ENCODE results near the gene CAD. TPM values are rescaled to one million over a fixed set of nuclear protein-coding genes. Genes with fewer than 3 reads are reported as not detected.

CAD gene
- polyA plus RNA-seq, 1 donor from 2014 or later, result 14.2 TPM

DNA sequence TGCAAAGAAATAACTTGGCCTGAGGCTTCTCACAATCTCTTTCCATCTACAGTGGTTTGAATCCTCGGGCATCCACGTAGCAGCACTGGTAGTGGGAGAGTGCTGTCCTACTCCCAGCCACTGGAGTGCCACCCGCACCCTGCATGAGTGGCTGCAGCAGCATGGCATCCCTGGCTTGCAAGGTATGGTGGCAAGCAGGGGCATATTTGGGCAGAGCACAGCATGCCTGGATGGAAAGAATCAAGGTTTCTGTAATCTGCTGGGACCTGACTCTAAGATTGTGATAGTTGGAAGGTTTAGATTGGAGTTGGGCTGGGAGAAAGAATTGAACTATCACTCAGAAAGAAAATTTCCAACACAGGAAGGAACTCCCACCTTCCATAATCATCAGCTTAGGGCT lies 4.0 kb downstream of the CAD start:
- no peak overlapping the region for H3K4me3 ChIP-seq (ENCODE audit: low read length)
- no peaks in the 10 kb centered on the region for H3K9me3 ChIP-seq (ENCODE audit: low read length)
- TF ChIP-seq EZH2 (IDR thresholded peaks at IDR 0.05; ENCODE audit: borderline replicate concordance, insufficient read depth, low read length, poor library complexity, severe bottlenecking) (no peak), MXI1 (conservative IDR thresholded peaks at IDR 0.05; ENCODE audit: poor library complexity, severe bottlenecking) (no peak), SMC3 (conservative IDR thresholded peaks at IDR 0.05; ENCODE audit: poor library complexity) (no peak), TAF1 (IDR thresholded peaks at IDR 0.05; ENCODE audit: low read depth) (no peak), EP300 (conservative IDR thresholded peaks at IDR 0.05; ENCODE audit: poor library complexity, severe bottlenecking) (no peak)
- TF ChIP-seq, protein P1, sequence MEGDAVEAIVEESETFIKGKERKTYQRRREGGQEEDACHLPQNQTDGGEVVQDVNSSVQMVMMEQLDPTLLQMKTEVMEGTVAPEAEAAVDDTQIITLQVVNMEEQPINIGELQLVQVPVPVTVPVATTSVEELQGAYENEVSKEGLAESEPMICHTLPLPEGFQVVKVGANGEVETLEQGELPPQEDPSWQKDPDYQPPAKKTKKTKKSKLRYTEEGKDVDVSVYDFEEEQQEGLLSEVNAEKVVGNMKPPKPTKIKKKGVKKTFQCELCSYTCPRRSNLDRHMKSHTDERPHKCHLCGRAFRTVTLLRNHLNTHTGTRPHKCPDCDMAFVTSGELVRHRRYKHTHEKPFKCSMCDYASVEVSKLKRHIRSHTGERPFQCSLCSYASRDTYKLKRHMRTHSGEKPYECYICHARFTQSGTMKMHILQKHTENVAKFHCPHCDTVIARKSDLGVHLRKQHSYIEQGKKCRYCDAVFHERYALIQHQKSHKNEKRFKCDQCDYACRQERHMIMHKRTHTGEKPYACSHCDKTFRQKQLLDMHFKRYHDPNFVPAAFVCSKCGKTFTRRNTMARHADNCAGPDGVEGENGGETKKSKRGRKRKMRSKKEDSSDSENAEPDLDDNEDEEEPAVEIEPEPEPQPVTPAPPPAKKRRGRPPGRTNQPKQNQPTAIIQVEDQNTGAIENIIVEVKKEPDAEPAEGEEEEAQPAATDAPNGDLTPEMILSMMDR (IDR thresholded peaks at IDR 0.05; ENCODE audit: poor library complexity, severe bottlenecking), result no peak
- TF ChIP-seq, protein P2, sequence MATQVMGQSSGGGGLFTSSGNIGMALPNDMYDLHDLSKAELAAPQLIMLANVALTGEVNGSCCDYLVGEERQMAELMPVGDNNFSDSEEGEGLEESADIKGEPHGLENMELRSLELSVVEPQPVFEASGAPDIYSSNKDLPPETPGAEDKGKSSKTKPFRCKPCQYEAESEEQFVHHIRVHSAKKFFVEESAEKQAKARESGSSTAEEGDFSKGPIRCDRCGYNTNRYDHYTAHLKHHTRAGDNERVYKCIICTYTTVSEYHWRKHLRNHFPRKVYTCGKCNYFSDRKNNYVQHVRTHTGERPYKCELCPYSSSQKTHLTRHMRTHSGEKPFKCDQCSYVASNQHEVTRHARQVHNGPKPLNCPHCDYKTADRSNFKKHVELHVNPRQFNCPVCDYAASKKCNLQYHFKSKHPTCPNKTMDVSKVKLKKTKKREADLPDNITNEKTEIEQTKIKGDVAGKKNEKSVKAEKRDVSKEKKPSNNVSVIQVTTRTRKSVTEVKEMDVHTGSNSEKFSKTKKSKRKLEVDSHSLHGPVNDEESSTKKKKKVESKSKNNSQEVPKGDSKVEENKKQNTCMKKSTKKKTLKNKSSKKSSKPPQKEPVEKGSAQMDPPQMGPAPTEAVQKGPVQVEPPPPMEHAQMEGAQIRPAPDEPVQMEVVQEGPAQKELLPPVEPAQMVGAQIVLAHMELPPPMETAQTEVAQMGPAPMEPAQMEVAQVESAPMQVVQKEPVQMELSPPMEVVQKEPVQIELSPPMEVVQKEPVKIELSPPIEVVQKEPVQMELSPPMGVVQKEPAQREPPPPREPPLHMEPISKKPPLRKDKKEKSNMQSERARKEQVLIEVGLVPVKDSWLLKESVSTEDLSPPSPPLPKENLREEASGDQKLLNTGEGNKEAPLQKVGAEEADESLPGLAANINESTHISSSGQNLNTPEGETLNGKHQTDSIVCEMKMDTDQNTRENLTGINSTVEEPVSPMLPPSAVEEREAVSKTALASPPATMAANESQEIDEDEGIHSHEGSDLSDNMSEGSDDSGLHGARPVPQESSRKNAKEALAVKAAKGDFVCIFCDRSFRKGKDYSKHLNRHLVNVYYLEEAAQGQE (IDR thresholded peaks at IDR 0.05; ENCODE audit: borderline replicate concordance), result no peak
- H3K27me3 ChIP-seq (ENCODE audit: insufficient read depth, low read depth, low read length), result no peaks in the 10 kb centered on the region
- no peak overlapping the region for H3K9ac ChIP-seq (ENCODE audit: low read length)
- H3F3A ChIP-seq (ENCODE audit: insufficient read depth, low read length, poor library complexity, severe bottlenecking), result no peaks in the 10 kb centered on the region
- H4K20me1 ChIP-seq (ENCODE audit: insufficient read depth), result no peaks in the 10 kb centered on the region
- no peaks in the 10 kb centered on the region for H3K36me3 ChIP-seq (ENCODE audit: insufficient read depth, low read length)
- H3K79me2 ChIP-seq (replicated peaks; ENCODE audit: insufficient read depth, low read length), result no peaks in the 10 kb centered on the region
- no peak overlapping the region for H3K27ac ChIP-seq (ENCODE audit: low read length)
- H3K4me2 ChIP-seq (ENCODE audit: low read length), result no peak overlapping the region
- H3K9me2 ChIP-seq (ENCODE audit: insufficient read depth, low read length), result no peaks in the 10 kb centered on the region
- H2AFZ ChIP-seq (ENCODE audit: low read depth, low read length), result no peak overlapping the region

DNA sequence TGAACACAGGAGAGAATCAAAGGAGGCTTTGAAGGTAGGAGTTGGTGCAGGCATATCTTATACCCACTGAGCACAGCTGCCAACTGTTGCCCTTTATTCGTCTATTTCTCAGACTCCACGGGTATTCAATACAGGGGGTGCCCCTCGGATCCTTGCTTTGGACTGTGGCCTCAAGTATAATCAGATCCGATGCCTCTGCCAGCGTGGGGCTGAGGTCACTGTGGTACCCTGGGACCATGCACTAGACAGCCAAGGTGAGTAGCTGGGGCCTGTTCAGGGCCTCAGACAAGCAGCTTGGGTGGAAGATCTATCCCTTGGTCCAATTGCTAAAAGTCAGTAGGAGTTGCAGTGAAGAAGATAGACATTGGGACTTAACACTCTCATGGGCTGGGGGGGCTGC lies 5.2 kb downstream of the CAD start:
- TF ChIP-seq SMC3 (conservative IDR thresholded peaks at IDR 0.05; ENCODE audit: poor library complexity) (no peak), EP300 (conservative IDR thresholded peaks at IDR 0.05; ENCODE audit: poor library complexity, severe bottlenecking) (no peak), MXI1 (conservative IDR thresholded peaks at IDR 0.05; ENCODE audit: poor library complexity, severe bottlenecking) (no peak), EZH2 (IDR thresholded peaks at IDR 0.05; ENCODE audit: borderline replicate concordance, insufficient read depth, low read length, poor library complexity, severe bottlenecking) (no peak), POLR2AphosphoS5 (IDR thresholded peaks at IDR 0.05) (no peak), TAF1 (IDR thresholded peaks at IDR 0.05; ENCODE audit: low read depth) (no peak), RAD21 (conservative IDR thresholded peaks at IDR 0.05) (no peak)
- TF ChIP-seq, protein P1 (IDR thresholded peaks at IDR 0.05; ENCODE audit: poor library complexity, severe bottlenecking), result no peak
- TF ChIP-seq, protein P2 (IDR thresholded peaks at IDR 0.05; ENCODE audit: borderline replicate concordance), result no peak
- no peak overlapping the region for H3K27ac ChIP-seq (ENCODE audit: low read length)
- no peaks in the 10 kb centered on the region for H3K9me3 ChIP-seq (ENCODE audit: low read length)
- H2AFZ ChIP-seq (ENCODE audit: low read depth, low read length), result no peak overlapping the region
- H3K9ac ChIP-seq (ENCODE audit: low read length), result no peak overlapping the region
- H3K9me2 ChIP-seq (ENCODE audit: insufficient read depth, low read length), result no peaks in the 10 kb centered on the region
- H3K4me2 ChIP-seq (ENCODE audit: low read length), result no peak overlapping the region
- no peaks in the 10 kb centered on the region for H3K27me3 ChIP-seq (ENCODE audit: insufficient read depth, low read depth, low read length)
- no peaks in the 10 kb centered on the region for H3K36me3 ChIP-seq (ENCODE audit: insufficient read depth, low read length)
- H4K20me1 ChIP-seq (ENCODE audit: insufficient read depth), result no peaks in the 10 kb centered on the region
- H3F3A ChIP-seq (ENCODE audit: insufficient read depth, low read length, poor library complexity, severe bottlenecking), result no peaks in the 10 kb centered on the region
- no peaks in the 10 kb centered on the region for H3K79me2 ChIP-seq (replicated peaks; ENCODE audit: insufficient read depth, low read length)
- H3K4me3 ChIP-seq (ENCODE audit: low read length), result no peak overlapping the region

Data from neural cell (in vitro differentiated cells).